GM18519 (cell line): ENCODE data around the gene ALKBH7.

Experiments used
- ATAC-seq: cut with Tn5 transposase; IDR thresholded peaks from one replicate; pipeline ENCODE4 v1.9.1; 2021; ENCODE audit warnings: mild to moderate bottlenecking, moderate library complexity; ENCODE audit not compliant: unreplicated experiment, low FRiP score

ALKBH7 gene

DNA sequence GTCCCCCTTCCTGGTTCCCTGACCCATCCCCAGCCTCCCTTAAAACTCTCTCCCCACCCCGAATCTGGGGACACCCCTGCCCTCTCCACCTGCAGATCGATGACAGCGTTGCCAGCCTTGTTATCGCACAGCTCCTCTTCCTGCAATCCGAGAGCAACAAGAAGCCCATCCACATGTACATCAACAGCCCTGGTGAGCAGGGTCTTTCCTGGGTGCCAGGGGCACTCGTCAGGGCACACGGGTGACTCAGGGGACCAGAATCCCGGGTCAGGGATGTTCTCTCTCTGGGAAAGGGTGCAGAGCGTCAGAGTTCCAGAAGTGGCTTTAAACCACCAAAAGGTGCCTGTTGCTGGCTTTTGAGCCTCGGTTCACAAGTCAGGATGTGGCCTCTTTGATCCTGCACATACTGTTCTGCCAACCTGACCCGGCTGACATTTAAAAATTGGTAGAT, 10.2 kb upstream of the ALKBH7 start:
- no peak for ATAC-seq

GRCh38 chr19:6364353-6364752, 8.2 kb upstream of the ALKBH7 start:
- no peak for ATAC-seq

- peak; percentile 35 for ATAC-seq
These were observed 660 bp downstream of the ALKBH7 start for GRCh38 chr19:6373096-6373812.

GRCh38 chr19:6373813-6374108, 1.2 kb downstream of the ALKBH7 start:
- ATAC-seq: no peak

- ATAC-seq: no peak
These were observed 1.6 kb downstream of the ALKBH7 start for GRCh38 chr19:6374161-6374709.

DNA sequence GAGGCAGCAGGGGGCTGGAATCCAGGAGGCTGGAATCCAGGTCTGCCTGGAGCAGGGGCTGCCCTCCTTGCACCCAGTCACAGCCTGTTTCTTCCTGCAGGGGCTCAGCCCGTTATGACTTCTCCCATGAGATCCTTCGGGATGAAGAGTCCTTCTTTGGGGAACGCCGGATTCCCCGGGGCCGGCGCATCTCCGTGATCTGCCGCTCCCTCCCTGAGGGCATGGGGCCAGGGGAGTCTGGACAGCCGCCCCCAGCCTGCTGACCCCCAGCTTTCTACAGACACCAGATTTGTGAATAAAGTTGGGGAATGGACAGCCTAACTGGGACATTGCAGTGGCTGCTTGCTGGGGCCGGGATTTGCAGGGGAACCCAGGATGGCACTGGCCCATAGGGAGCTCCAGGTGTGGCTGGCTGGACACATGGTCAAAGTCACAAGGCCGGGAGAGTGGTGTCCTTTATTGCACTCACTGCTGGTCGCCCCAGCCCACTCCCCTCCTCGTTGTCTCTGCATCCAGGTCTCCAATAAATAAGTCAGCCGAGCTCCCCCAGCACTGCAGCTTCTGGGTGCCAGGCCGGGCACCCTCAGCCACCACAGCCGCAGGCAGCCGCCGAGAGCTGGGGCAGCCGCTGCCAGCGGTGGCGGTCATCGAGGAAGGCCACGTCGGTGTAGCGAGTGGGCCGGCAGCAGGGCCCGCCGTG, 2.3 kb downstream of the ALKBH7 start:
- ATAC-seq: no peak

DNA sequence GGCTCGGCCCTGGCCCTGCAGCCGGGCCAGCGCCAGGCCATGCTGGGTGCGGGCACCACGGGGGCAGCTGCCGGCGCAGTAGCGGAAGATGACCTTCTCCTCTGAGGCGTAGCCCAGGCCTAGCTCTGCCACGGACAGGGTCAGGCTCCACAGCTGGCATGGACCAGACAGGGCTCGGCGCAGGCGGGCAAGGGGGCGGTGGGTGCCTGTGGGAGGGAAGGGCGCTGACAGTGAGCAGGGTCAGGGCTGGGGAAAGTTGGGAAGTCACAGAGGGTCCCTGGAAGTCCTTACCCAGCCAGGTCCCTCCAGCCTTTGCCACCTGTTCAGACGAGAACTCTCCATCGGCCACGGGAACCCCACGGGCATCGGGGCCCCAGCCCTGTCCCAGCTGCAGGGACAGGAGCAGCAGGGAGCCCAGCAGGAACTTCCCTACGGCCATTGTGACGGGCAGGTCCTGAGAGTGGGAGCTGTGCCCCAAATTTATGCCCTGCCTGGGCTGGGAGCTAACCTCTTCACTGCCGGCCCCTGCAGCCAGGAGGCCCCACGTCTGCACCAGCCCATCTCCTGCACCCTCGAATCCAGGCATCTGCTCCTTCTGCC, 2.9 kb downstream of the ALKBH7 start, which contains the start of gene PSPN:
PSPN (minus strand) TSS at position 523 of the 600 bp plus-strand sequence; CDS start at position 439, 84 bp downstream.
- ATAC-seq: no peak

DNA sequence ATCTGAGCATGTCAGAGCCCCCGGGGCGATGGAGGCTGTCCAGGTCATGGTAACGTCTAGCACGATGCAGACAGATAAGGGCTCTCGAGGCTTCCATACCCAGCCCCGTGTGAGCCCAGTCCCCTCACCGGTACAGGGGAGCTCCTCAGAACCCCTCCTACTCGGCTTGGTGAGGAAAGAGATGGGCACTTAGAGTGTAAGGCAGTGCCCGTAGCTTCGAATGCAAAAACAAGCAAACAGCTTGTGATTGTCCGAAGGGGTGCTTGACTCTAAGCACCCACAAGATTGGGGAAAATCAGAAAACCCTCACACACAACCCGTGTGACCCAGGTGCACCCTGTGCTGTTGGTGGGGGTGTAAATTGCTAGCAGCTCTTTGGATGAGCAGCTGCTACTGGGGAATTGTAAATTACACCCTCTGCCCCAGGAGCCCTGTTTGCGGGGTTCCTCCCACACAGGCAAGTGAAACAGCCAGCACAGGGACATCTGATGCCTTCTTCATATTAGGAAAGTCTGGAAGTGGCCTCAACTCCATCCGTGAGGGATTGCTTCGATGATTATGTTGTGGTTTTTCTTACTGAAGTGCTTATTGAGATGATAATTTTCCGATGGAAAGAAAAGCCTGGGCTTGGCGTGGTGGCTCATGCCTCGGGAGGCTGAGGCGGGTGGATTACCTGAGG, 4.1 kb downstream of the ALKBH7 start:
- ATAC-seq: no peak

DNA sequence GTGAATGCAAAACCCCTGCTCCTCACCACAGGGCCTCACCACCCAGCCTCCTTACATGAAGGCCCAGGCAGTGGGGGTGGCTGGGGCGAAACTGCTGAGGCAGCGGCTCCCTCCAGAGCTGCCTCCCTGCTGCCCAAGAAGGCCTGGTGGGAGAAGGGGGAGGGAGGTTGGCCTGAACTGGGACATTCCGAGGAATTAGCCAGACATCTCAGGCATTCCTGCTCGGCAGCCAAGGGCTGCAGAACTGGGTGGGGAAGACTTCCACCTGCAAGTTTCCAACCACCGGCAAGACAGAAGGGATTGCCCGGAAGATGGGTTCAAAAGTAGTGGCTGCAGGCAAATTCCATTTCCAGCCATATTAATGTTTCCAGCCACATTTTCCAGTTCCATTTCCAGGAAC, 5.4 kb downstream of the ALKBH7 start:
- ATAC-seq: no peak

DNA sequence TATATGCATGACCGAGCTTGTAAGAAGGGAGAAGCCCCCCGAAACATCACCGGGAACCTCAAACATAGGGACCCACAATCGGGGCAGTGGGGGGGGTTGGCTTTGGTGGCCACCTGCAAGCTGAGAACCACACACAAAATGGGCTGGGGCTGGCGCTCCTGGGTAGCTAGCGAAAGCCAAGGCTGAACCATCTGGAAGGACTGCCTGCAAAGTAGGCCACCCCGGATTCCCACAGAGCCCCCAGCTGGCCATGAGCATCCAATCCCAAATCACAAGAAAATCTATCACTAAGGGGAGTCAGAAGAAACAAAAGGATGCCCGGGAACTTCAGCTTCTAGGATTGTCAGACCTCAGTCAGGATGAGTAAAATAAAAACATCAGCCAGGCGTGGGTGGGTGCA, 5.9 kb downstream of the ALKBH7 start:
- no peak for ATAC-seq

DNA sequence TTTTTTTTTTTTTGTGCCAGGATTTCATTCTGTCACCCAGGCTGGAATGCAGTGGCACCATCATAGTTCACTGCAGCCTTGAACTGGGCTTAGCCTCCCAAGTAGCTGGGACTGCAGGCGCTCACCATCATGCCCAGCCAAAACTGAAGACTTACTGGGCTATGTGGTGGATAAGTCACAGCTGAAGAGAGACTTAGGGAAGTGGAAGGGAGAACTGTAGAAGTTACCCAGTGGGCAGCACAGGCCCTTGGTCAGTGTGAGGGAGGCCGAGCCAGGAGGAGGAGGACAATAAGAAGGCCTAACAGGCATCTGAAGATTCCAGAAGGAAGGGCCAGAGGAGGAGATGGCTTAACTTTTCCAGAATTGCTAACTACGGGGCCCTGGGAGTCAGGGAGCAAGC, 7.2 kb downstream of the ALKBH7 start:
- no peak for ATAC-seq

DNA sequence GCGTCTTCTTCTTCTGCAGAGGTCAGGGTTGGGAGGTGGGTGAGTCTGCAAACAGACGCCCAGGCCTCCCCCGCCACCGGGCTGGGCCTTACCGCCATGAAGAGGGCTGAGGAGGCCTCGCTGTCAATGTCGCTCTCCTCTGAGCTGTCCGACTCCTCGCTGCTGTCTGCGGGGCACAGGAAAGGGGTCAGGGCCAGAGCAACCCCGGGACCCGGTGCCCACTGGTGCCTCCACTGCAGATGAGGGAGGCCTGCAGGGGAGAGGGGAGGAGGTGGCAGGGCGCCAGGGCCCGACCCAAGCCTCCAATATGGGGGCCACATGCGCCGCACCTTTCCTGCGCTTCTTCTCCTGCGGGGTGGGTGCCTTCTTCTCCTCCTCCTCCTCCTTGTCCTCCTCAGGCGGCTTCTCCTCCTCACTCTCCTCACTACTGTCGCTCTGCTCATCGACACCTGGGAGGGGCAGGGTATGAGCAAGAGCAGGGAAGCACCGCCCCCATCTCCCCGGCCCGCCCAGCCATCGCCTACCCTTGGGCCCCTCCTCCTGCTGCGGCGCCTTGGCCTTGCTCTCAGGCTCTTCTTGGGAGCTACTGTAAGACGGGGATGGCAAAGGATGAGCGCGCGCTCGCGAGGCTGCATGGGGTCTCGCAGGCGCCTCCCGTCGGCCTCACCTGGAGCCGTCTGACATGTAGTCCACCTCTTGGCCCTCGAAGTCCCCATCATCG, 8.6 kb downstream of the ALKBH7 start:
- ATAC-seq: no peak

DNA sequence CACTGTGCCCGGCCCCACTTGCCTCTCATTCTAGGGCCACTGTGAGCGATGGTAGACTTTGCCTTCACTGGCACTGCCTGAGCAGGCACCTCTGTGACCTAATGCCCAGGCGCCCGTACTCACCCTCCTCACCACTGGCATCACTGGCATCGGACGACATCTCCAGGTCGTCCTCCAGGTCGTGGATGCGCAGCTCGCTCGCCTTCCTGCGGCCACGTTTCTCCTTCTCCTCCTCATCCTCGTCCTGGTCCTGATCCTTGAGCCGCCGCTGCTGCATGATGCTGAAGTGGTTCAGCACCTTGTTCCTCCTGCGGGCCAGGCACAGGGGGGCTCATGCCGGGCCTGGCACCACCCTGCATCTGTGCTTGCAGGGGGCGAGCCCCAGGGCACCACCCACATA, 10.6 kb downstream of the ALKBH7 start:
- no peak for ATAC-seq

DNA sequence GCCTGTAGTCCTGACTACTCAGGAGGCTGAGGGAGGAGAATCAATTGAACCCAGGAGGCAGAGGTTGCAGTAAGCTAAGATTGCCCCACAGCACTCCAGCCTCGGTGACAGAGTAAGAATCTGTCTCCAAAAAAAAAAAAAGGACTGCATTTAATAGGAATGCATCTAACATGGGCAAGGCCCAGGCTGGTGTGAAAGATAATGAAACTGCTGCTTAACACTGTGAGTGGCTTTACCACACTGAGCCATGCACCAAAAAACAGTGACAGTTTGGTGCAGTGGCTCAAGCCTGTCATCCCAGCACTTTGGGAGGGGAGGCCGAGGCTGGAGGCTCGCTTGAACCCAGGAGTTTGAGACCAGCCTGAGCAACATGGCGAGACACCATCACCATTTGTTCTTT, 11.8 kb downstream of the ALKBH7 start:
- ATAC-seq: no peak

DNA sequence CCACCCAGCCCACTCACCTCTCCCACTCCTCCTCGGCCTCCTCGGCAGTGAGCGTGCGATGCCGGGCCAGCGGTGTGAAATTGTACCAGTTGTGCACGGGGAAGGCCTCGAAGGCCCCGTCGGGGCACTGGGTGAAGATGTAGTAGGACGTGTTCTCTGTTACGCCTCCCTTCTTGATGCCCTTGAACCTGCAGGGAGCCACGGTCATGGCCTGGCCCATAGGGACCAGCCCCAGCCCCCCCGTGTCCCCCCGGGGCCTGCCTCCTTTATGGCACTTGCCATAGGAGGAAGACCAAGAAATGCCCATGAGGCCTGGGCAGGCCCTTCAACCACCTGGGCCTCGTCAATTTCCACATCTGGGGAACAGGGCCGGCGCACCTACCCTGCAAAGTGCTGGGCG, 14.8 kb downstream of the ALKBH7 start:
- ATAC-seq: no peak

DNA sequence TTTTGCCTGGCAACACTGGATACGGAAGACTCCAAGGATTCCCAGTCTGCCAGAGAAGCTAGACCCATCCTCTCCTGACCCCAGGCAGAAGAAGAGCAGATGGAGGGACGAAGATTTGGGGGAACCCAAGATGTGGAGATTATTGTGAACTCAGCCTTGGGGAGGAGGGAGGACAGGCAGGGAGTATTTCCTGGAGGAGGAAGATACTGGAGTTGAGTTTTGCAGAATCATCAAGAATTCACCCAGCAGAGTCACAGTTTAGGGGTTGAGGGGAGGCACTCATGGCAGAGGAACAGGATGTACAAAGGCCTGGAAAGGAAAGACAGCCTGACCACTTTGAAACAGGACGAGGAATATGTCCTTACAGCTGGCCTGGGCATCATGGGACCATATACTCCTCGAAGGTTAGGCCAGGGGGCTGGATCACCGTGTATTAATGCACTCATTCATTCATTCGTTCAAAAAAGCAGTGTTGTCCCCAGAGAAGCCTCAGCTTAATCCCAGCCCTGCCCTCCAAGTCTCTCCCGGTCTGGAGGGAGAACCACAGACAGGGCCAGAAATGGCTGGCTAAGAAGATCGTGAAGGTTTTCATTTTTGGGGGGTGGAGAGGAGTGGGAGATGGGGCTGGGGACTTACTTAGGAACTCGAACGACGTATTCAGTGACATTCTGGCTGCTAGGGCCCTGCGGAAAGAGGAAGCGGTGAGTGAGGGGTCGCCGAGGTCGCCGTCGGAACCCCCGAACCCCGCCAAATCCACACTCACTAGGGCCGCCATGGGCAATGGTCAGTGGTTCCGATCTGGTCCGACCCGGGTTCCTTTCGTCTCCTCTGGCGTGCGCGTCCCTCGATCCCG, 19.9 kb downstream of the ALKBH7 start:
- ATAC-seq: no peak

DNA sequence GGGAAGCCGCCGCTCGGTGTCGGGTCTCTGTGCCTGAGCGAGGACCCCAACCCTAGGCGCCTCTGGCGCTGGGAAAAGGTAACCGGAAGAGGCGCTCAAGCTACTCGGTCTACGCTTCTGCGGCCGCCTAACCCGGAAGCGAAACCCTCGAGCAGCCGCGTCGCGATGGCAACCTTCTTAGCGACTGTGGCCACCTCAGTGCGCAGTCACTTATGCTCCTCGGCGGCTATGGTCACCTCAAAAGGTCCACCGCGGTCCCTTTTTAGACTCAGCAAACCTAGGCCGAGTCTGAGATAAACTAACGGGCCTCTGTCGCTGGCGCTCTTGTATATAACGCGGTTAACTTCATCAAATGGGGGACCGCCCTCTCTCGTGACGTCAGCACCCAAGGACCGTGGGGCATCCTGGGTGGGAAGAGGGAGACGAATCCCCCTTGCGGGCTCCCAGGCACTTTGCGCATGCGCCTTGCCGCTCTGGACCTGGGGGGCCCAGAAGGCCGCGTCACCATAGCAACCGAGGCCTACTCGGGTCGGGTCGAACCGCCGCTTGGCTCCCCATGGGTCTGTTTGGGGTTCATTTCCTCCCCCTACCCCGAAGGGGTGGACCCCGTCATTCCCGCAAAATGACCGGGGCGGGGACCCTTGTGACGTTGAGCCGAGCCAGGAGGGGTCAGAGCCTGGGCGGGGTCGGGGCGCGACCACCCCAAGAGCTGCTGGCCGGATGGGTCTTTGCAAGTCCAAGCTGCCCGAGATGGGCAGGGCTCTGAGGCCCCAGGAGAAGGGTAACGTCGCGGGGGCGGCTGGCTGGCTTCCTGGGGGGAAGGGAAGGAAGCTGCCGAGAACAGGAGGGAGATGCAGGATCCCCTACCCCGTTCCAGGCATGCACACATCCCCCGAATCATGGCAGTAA, 20.7 kb downstream of the ALKBH7 start, which contains the start of gene GTF2F1:
GTF2F1 (minus strand) TSS at position 91 of the 909 bp plus-strand sequence. CDS start 169 bp downstream, outside the sequence.
- ATAC-seq: peak; percentile 65

- ATAC-seq: peak; percentile 16
These were observed 21.4 kb downstream of the ALKBH7 start for GRCh38 chr19:6393983-6394412.
